Activated T-helper 1 cell treated with anti-CD3 and anti-CD28 coated beads, Interleukin-12 subunit alpha, Interleukin-12 subunit beta, Interleukin-2, Interleukin-4 antibody, amounts not matched to agents 30 ng/mL and 10 ng/mL and 1 ng/mL, durations not matched to agents 14 hours and 24 hours and 36 hours (primary cell): ENCODE measurements around the gene DRD2. TPM values are rescaled to one million over a fixed set of nuclear protein-coding genes. Genes with fewer than 3 reads are reported as not detected.

Source experiments
- DNase-seq: peaks from one replicate; pipeline ENCODE4 v3.0.0; 2021; ENCODE audit warnings: low spot score
- H3K27ac Mint-ChIP-seq: one replicate; pipeline ENCODE4 v1.8.0; 2021; ENCODE audit warnings: mild to moderate bottlenecking, mixed read lengths
- H3K27me3 Mint-ChIP-seq: one replicate; pipeline ENCODE4 v1.8.0; 2022; ENCODE audit warnings: mild to moderate bottlenecking, moderate library complexity, mixed read lengths; ENCODE audit not compliant: insufficient read depth
- H3K36me3 Mint-ChIP-seq: one replicate; pipeline ENCODE4 v1.8.0; 2021; ENCODE audit warnings: low read depth, mixed read lengths
- H3K4me1 Mint-ChIP-seq: one replicate; pipeline ENCODE4 v1.8.0; 2021; ENCODE audit warnings: low read depth, mixed read lengths
- H3K4me3 Mint-ChIP-seq: one replicate; pipeline ENCODE4 v1.8.0; 2021; ENCODE audit warnings: mild to moderate bottlenecking, moderate library complexity, mixed read lengths
- H3K9me3 Mint-ChIP-seq: one replicate; pipeline ENCODE4 v1.8.0; 2021; ENCODE audit warnings: mixed read lengths
- intact Hi-C: fragments of 100-400 bp; cut with micrococcal nuclease; formaldehyde crosslinking; loops from one replicate; pipeline ENCODE4 v1.15.1; 2024
- total RNA-seq: library from RNA; stranded (reverse); gene quantifications from 2 replicates; pipeline ENCODE4 v1.2.3, GENCODE V29; 2022

DRD2 gene
- total RNA-seq, 1 donor from 2014 or later: not detected

GRCh38 chr11:113454455-113454854 is 20.7 kb downstream of the DRD2 start:
- H3K4me3 Mint-ChIP-seq: no peak overlapping the region
- no peak for DNase-seq
- no peaks in the 10 kb centered on the region for H3K4me1 Mint-ChIP-seq
- H3K36me3 Mint-ChIP-seq: no peaks in the 10 kb centered on the region
- peaks cover 5% of the 10 kb centered on the region for H3K27me3 Mint-ChIP-seq
- intact Hi-C loops: no loop called here
- no peaks in the 10 kb centered on the region for H3K9me3 Mint-ChIP-seq
- no peak overlapping the region for H3K27ac Mint-ChIP-seq

GRCh38 chr11:113449743-113450142 is 25.5 kb downstream of the DRD2 start:
- intact Hi-C loops: no loop called here
- no peak overlapping the region for H3K4me3 Mint-ChIP-seq
- peaks cover 3% of the 10 kb centered on the region for H3K27me3 Mint-ChIP-seq
- peaks cover 5% of the 10 kb centered on the region for H3K4me1 Mint-ChIP-seq
- no peaks in the 10 kb centered on the region for H3K36me3 Mint-ChIP-seq
- DNase-seq: no peak
- no peaks in the 10 kb centered on the region for H3K9me3 Mint-ChIP-seq
- no peak overlapping the region for H3K27ac Mint-ChIP-seq

- Mint-ChIP-seq H3K27me3 (peaks cover 5% of the 10 kb centered on the region), H3K4me3 (no peak overlapping the region), H3K27ac (no peak overlapping the region), H3K4me1 (peaks cover 5% of the 10 kb centered on the region), H3K36me3 (no peaks in the 10 kb centered on the region), H3K9me3 (no peaks in the 10 kb centered on the region)
- DNase-seq: no peak
- intact Hi-C loops: no loop called here
Measured at GRCh38 chr11:113448316-113448677, 26.9 kb downstream of the DRD2 start.

GRCh38 chr11:113447621-113448315 is 27.4 kb downstream of the DRD2 start:
- Mint-ChIP-seq H3K27ac (peak overlapping the region; percentile 56), H3K27me3 (peaks cover 10% of the 10 kb centered on the region), H3K9me3 (no peaks in the 10 kb centered on the region), H3K36me3 (no peaks in the 10 kb centered on the region), H3K4me3 (no peak overlapping the region), H3K4me1 (peaks cover 5% of the 10 kb centered on the region)
- intact Hi-C loops: no loop called here
- no peak for DNase-seq

GRCh38 chr11:113446938-113447337 is 28.3 kb downstream of the DRD2 start:
- H3K27me3 Mint-ChIP-seq: peaks cover 14% of the 10 kb centered on the region
- H3K4me1 Mint-ChIP-seq: peaks cover 5% of the 10 kb centered on the region
- intact Hi-C loops: no loop called here
- H3K36me3 Mint-ChIP-seq: no peaks in the 10 kb centered on the region
- no peak overlapping the region for H3K4me3 Mint-ChIP-seq
- no peak overlapping the region for H3K27ac Mint-ChIP-seq
- H3K9me3 Mint-ChIP-seq: no peaks in the 10 kb centered on the region
- DNase-seq: no peak

- intact Hi-C loops: no loop called here
- peak overlapping the region; percentile 38 for H3K27ac Mint-ChIP-seq
Measured at GRCh38 chr11:113446112-113446511, 29.1 kb downstream of the DRD2 start.

GRCh38 chr11:113444502-113445123 is 30.6 kb downstream of the DRD2 start:
- no peaks in the 10 kb centered on the region for H3K9me3 Mint-ChIP-seq
- H3K27me3 Mint-ChIP-seq: peaks cover 19% of the 10 kb centered on the region
- intact Hi-C loops: no loop called here

More at GRCh38 chr11:113446112-113446511, 29.1 kb downstream of the DRD2 start:
- Mint-ChIP-seq H3K27me3 (peaks cover 14% of the 10 kb centered on the region), H3K4me1 (peaks cover 5% of the 10 kb centered on the region), H3K4me3 (no peak overlapping the region), H3K9me3 (no peaks in the 10 kb centered on the region), H3K36me3 (no peaks in the 10 kb centered on the region)
- DNase-seq: no peak

GRCh38 chr11:113440816-113441215 is 34.4 kb downstream of the DRD2 start:
- H3K27ac Mint-ChIP-seq: no peak overlapping the region
- intact Hi-C loops: no loop called here
- H3K4me1 Mint-ChIP-seq: no peaks in the 10 kb centered on the region
- DNase-seq: no peak
- H3K36me3 Mint-ChIP-seq: no peaks in the 10 kb centered on the region
- H3K4me3 Mint-ChIP-seq: no peak overlapping the region
- H3K27me3 Mint-ChIP-seq: peaks cover 16% of the 10 kb centered on the region
- no peaks in the 10 kb centered on the region for H3K9me3 Mint-ChIP-seq

More at GRCh38 chr11:113444502-113445123, 30.6 kb downstream of the DRD2 start:
- Mint-ChIP-seq H3K4me3 (no peak overlapping the region), H3K36me3 (no peaks in the 10 kb centered on the region), H3K27ac (no peak overlapping the region), H3K4me1 (peaks cover 5% of the 10 kb centered on the region)
- DNase-seq: no peak

GRCh38 chr11:113436672-113437252 is 38.4 kb downstream of the DRD2 start:
- no peak overlapping the region for H3K4me3 Mint-ChIP-seq
- intact Hi-C loops: no loop called here
- DNase-seq: no peak
- no peaks in the 10 kb centered on the region for H3K9me3 Mint-ChIP-seq
- no peaks in the 10 kb centered on the region for H3K4me1 Mint-ChIP-seq
- no peaks in the 10 kb centered on the region for H3K36me3 Mint-ChIP-seq
- peaks cover 10% of the 10 kb centered on the region for H3K27me3 Mint-ChIP-seq
- no peak overlapping the region for H3K27ac Mint-ChIP-seq

- no peaks in the 10 kb centered on the region for H3K9me3 Mint-ChIP-seq
- H3K27ac Mint-ChIP-seq: no peak overlapping the region
- H3K27me3 Mint-ChIP-seq: peaks cover 8% of the 10 kb centered on the region
- no peaks in the 10 kb centered on the region for H3K36me3 Mint-ChIP-seq
- no peaks in the 10 kb centered on the region for H3K4me1 Mint-ChIP-seq
- DNase-seq: no peak
- H3K4me3 Mint-ChIP-seq: no peak overlapping the region
- intact Hi-C loops: no loop called here
Measured at GRCh38 chr11:113435190-113435968, 39.8 kb downstream of the DRD2 start.

GRCh38 chr11:113431746-113432145 is 43.5 kb downstream of the DRD2 start:
- Mint-ChIP-seq H3K27me3 (peaks cover 7% of the 10 kb centered on the region), H3K4me1 (no peaks in the 10 kb centered on the region), H3K27ac (no peak overlapping the region), H3K36me3 (no peaks in the 10 kb centered on the region), H3K4me3 (no peak overlapping the region), H3K9me3 (no peaks in the 10 kb centered on the region)
- intact Hi-C loops: no loop called here
- no peak for DNase-seq

GRCh38 chr11:113426686-113427085 is 48.5 kb downstream of the DRD2 start:
- intact Hi-C loops: no loop called here
- Mint-ChIP-seq H3K9me3 (no peaks in the 10 kb centered on the region), H3K36me3 (no peaks in the 10 kb centered on the region), H3K4me3 (no peak overlapping the region), H3K27ac (no peak overlapping the region), H3K4me1 (no peaks in the 10 kb centered on the region), H3K27me3 (peaks cover 2% of the 10 kb centered on the region)
- DNase-seq: no peak

- no peak for DNase-seq
- Mint-ChIP-seq H3K27ac (no peak overlapping the region), H3K4me3 (no peak overlapping the region), H3K9me3 (no peaks in the 10 kb centered on the region), H3K36me3 (no peaks in the 10 kb centered on the region), H3K4me1 (no peaks in the 10 kb centered on the region), H3K27me3 (peaks cover 2% of the 10 kb centered on the region)
- intact Hi-C loops: no loop called here
Measured at GRCh38 chr11:113420808-113421207, 54.4 kb downstream of the DRD2 start.
